Measurements from ENCODE around the gene MAP4K1. TPM values are rescaled to one million over a fixed set of nuclear protein-coding genes. Genes with fewer than 3 reads are reported as not detected.

The MAP4K1 gene
- total and polyA plus RNA-seq, 5 experiments from 2014 or later = 85.0 to 228 (median 113) TPM

DNA sequence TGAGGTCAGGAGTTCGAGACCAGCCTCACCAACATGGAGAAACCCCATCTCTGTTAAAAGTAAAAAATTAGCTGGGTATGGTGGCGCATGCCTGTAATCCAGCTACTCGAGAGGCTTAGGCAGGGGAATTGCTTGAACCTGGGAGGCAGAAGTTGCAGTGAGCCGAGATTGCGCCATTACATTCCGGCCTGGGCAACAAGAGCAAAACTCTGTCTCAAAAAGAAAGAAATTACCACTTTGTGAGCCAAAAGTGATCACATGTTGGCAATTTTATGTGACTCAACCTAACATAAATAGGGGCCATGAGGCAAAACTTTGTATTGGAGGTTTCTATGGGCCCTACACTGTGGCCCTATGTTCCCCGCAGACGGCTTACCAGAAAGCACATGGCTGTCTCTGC is 72.2 kb downstream of the MAP4K1 start:
- H3K27me3 Mint-ChIP-seq = peaks cover 0 to 1% (median 0%) of the 10 kb centered on the region in 5 donors
- DNase-seq (no peak), ATAC-seq (no peak)
- H3K9me3 Mint-ChIP-seq = peaks cover 0 to 2% (median 0%) of the 10 kb centered on the region in 9 donors
- H3K36me3 Mint-ChIP-seq = no peaks in the 10 kb centered on the region
- no peak overlapping the region for H3K4me3 Mint-ChIP-seq
- POLR2A ChIA-PET = interaction anchor here (1.1 kb wide), 1 partner anchor 73 kb away, joined by 3 read pairs; the partner anchor contains the start of gene EIF3K
- no peak overlapping the region for H3K27ac Mint-ChIP-seq
- peaks cover 8 to 18% (median 12%) of the 10 kb centered on the region in 4 donors for H3K4me1 Mint-ChIP-seq

- Mint-ChIP-seq H3K36me3 (no peaks in the 10 kb centered on the region), H3K9me3 (peaks cover 0 to 3% (median 0%) of the 10 kb centered on the region in 9 donors), H3K27me3 (peaks cover 0 to 1% (median 0%) of the 10 kb centered on the region in 5 donors), H3K4me3 (peak overlapping the region in 3 of 10 donors; percentile 15 to 53 (median 24)), H3K27ac (peak overlapping the region in 5 of 10 donors; percentile 5 to 79 (median 32)), H3K4me1 (peaks cover 8 to 18% (median 12%) of the 10 kb centered on the region in 4 donors)
- POLR2A ChIA-PET = interaction anchor here (0.7 to 1.1 kb wide), 4 partner anchors 9 to 326 kb away, joined by 3 read pairs; partner anchors contain the start of gene EIF3K
- no peak for ATAC-seq
- peak in 3 of 10 donors; percentile 17 to 66 (median 65) for DNase-seq
Measured at GRCh38 chr19:38544569-38545315, 73.0 kb downstream of the MAP4K1 start.

DNA sequence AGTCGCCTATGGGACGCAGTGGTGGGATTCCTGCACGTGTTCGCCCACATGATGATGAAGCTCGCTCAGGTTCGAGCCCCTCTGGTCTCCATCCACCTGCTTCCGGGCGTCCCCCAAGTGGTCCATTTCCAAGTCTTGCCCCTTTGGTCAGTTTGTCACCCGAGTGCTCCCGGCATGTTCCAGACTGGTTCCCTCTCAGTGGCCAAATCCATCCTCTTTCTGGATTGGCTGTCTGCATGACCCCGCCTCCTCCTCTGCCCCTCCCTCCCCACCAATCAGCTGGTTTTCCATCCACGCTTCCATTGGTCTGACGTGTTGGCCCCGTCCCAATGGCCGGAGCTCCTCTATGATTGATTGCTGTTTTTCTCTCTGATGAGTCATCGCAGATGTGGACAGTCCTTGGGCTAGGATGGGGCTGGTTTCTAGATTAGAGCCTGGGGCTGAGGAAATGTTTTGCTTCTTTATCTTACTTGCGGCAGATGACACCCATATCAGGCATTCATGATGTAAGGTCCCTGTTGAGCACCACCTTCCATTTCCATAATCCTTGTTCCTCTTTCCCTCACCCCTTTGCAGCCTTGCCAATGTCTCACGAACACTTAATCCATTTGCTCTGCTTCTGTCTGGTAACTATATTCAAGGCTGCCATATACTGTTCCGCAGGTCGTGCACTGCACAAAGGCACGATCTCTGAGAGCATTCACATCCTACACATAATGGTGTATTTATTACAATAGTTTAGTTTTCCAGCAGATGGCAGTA is 73.8 kb downstream of the MAP4K1 start:
- peak; percentile 88 to 93 for ATAC-seq
- Mint-ChIP-seq H3K36me3 (no peaks in the 10 kb centered on the region), H3K27ac (peak overlapping the region in 4 of 10 donors; percentile 5 to 79 (median 54)), H3K4me1 (peaks cover 8 to 25% (median 19%) of the 10 kb centered on the region in 4 donors), H3K27me3 (peaks cover 0 to 1% (median 0%) of the 10 kb centered on the region in 5 donors), H3K4me3 (peak overlapping the region in 3 of 10 donors; percentile 24 to 59 (median 53)), H3K9me3 (peaks cover 0 to 3% (median 0%) of the 10 kb centered on the region in 9 donors)
- POLR2A ChIA-PET = interaction anchor here (0.7 to 1.0 kb wide), 3 partner anchors 8 to 327 kb away, joined by 3 read pairs; no protein-coding TSS in a partner anchor
- DNase-seq = peak in 2 of 10 donors; percentile 26 to 53

- peak overlapping the region in 1 of 10 donors; percentile 20 for H3K27ac Mint-ChIP-seq
- POLR2A ChIA-PET = no interaction called here
Measured at GRCh38 chr19:38543286-38543806, 74.4 kb downstream of the MAP4K1 start.

GRCh38 chr19:38542040-38542439 is 75.7 kb downstream of the MAP4K1 start:
- Mint-ChIP-seq H3K27me3 (peaks cover 0 to 1% (median 0%) of the 10 kb centered on the region in 5 donors), H3K9me3 (peaks cover 0 to 3% (median 0%) of the 10 kb centered on the region in 9 donors), H3K36me3 (no peaks in the 10 kb centered on the region), H3K27ac (no peak overlapping the region), H3K4me1 (peaks cover 16 to 40% (median 34%) of the 10 kb centered on the region in 4 donors), H3K4me3 (no peak overlapping the region)
- ATAC-seq (no peak), DNase-seq (no peak)
- POLR2A ChIA-PET = interaction anchor here (0.7 kb wide), 2 partner anchors 300 to 694 kb away, joined by 4 to 5 read pairs; no protein-coding TSS in a partner anchor

More at GRCh38 chr19:38543286-38543806, 74.4 kb downstream of the MAP4K1 start:
- H3K27me3 Mint-ChIP-seq = peaks cover 0 to 1% (median 0%) of the 10 kb centered on the region in 5 donors
- H3K4me3 Mint-ChIP-seq = no peak overlapping the region
- H3K9me3 Mint-ChIP-seq = peaks cover 0 to 3% (median 0%) of the 10 kb centered on the region in 9 donors
- ATAC-seq = no peak
- H3K4me1 Mint-ChIP-seq = peaks cover 12 to 31% (median 25%) of the 10 kb centered on the region in 4 donors
- DNase-seq = no peak
- H3K36me3 Mint-ChIP-seq = no peaks in the 10 kb centered on the region

- H3K4me1 Mint-ChIP-seq = peaks cover 20 to 43% (median 36%) of the 10 kb centered on the region in 4 donors
- POLR2A ChIA-PET = interaction anchor here (1.4 kb wide), 1 partner anchor 78 kb away, joined by 18 read pairs; the partner anchor contains the start of genes EIF3K and MAP4K1
Measured at GRCh38 chr19:38539751-38540150, 78.0 kb downstream of the MAP4K1 start.

DNA sequence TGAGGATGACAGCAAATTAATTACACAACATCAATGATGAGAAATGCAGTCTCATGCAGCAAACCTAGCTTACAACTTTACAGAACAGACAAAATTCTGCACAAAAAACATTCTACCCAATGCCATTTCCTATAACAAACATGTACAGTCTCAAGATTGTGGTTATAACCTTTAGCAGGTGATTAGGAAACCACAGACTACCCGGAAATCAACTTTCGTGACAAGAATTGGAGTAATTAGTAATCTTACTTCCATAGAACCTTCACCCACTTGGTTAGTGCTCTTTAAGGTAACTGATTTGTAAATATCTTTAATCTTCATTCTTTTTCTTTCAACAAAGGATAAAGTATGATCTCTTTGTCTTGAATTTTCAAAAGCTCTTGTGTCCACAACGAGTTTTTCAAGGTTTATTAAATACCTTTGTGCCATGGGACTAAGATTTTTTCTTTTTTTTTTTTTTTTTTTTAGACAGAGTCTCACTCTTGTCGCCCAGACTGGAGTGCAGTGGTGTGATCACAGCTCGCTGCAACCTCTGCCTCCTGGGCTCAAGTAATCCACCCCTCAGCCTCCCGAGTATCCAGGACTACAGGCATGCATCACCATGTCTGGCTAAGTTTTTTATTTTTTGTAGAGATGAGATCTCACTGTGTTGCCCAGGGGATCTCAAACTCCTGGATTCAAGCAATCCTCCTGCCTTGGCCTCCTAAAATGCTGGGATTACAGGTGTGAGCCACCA is 78.8 kb downstream of the MAP4K1 start:
- Mint-ChIP-seq H3K9me3 (peaks cover 0 to 15% (median 3%) of the 10 kb centered on the region in 9 donors), H3K4me1 (peaks cover 14 to 37% (median 28%) of the 10 kb centered on the region in 4 donors), H3K27me3 (peaks cover 0 to 4% (median 0%) of the 10 kb centered on the region in 5 donors), H3K36me3 (peaks cover 0 to 3% (median 0%) of the 10 kb centered on the region in 3 donors), H3K4me3 (peak overlapping the region; percentile 12 to 82 (median 70)), H3K27ac (peak overlapping the region; percentile 27 to 98 (median 78))
- peak in 3 of 10 donors; percentile 50 to 69 (median 63) for DNase-seq
- peak; percentile 93 to 94 for ATAC-seq
- POLR2A ChIA-PET = interaction anchor here (0.6 to 1.4 kb wide), 7 partner anchors 10 to 1032 kb away, joined by 3 to 18 read pairs (median 3); partner anchors contain the start of genes EIF3K and MAP4K1

More at GRCh38 chr19:38539751-38540150, 78.0 kb downstream of the MAP4K1 start:
- no peak for DNase-seq
- Mint-ChIP-seq H3K36me3 (peaks cover 0 to 2% (median 0%) of the 10 kb centered on the region in 3 donors), H3K9me3 (peaks cover 0 to 9% (median 2%) of the 10 kb centered on the region in 9 donors), H3K27me3 (peaks cover 0 to 1% (median 0%) of the 10 kb centered on the region in 5 donors), H3K27ac (peak overlapping the region in 3 of 10 donors; percentile 40 to 98 (median 76)), H3K4me3 (peak overlapping the region in 1 of 10 donors; percentile 70)
- no peak for ATAC-seq

GRCh38 chr19:38538386-38538785 is 79.4 kb downstream of the MAP4K1 start:
- Mint-ChIP-seq H3K4me1 (peaks cover 14 to 37% (median 27%) of the 10 kb centered on the region in 4 donors), H3K27me3 (peaks cover 0 to 4% (median 0%) of the 10 kb centered on the region in 5 donors)
- POLR2A ChIA-PET = interaction anchor here (0.6 to 1.4 kb wide), 7 partner anchors 10 to 1031 kb away, joined by 3 to 18 read pairs (median 3); partner anchors contain the start of genes EIF3K and MAP4K1

More at GRCh38 chr19:38538386-38538785, 79.4 kb downstream of the MAP4K1 start:
- H3K9me3 Mint-ChIP-seq = peaks cover 0 to 15% (median 6%) of the 10 kb centered on the region in 9 donors
- ATAC-seq = no peak
- H3K4me3 Mint-ChIP-seq = peak overlapping the region; percentile 12 to 82 (median 70)
- peak overlapping the region in 9 of 10 donors; percentile 52 to 98 (median 81) for H3K27ac Mint-ChIP-seq
- DNase-seq = no peak
- H3K36me3 Mint-ChIP-seq = peaks cover 0 to 3% (median 0%) of the 10 kb centered on the region in 3 donors

Other genes starting within 250 kb of the MAP4K1 start
- 10 to 100 TPM; 73.8 to 80.7 TPM for gene PSMD8, start 243.4 kb downstream of the MAP4K1 start, total RNA-seq
- gene PSMD8, start 243.4 kb downstream of the MAP4K1 start, polyA plus RNA-seq = 100 to 1,000 TPM; 137 to 139 (median 137) TPM
- not detected for gene GGN, start 229.9 kb downstream of the MAP4K1 start, total RNA-seq
- not detected for gene GGN, start 229.9 kb downstream of the MAP4K1 start, polyA plus RNA-seq
- gene SPRED3, start 229.3 kb downstream of the MAP4K1 start, total RNA-seq = 1 to 10 TPM; 1.8 to 2.6 TPM
- under 1 TPM in 2 of 3 donors, not detected in 1; 0.02 to 0.16 TPM for gene SPRED3, start 229.3 kb downstream of the MAP4K1 start, polyA plus RNA-seq
- 10 to 100 TPM; 39.6 to 45.0 TPM for gene FAM98C, start 214.9 kb downstream of the MAP4K1 start, total RNA-seq
- 10 to 100 TPM; 12.6 to 15.5 (median 15.4) TPM for gene FAM98C, start 214.9 kb downstream of the MAP4K1 start, polyA plus RNA-seq
- gene RASGRP4, start 191.7 kb downstream of the MAP4K1 start, total RNA-seq = not detected
- under 1 TPM in 1 of 3 donors, not detected in 2; 0.07 TPM for gene RASGRP4, start 191.7 kb downstream of the MAP4K1 start, polyA plus RNA-seq
- 1 to 10 TPM in 1 of 2 experiments, under 1 TPM in 1; 0.93 to 1.3 TPM for gene RYR1, start 184.3 kb downstream of the MAP4K1 start, total RNA-seq
- under 1 TPM in 1 of 3 donors, not detected in 2; 0.07 TPM for gene RYR1, start 184.3 kb downstream of the MAP4K1 start, polyA plus RNA-seq
- gene EIF3K, start 1.2 kb upstream of the MAP4K1 start, total RNA-seq = 100 to 1,000 TPM; 335 to 346 TPM
- 100 to 1,000 TPM; 400 to 435 (median 432) TPM for gene EIF3K, start 1.2 kb upstream of the MAP4K1 start, polyA plus RNA-seq
- 10 to 100 TPM; 52.9 to 57.6 TPM for gene ACTN4, start 29.7 kb upstream of the MAP4K1 start, total RNA-seq
- gene ACTN4, start 29.7 kb upstream of the MAP4K1 start, polyA plus RNA-seq = 1 to 10 TPM; 3.2 to 8.5 (median 4.8) TPM
- gene CAPN12, start 126.5 kb upstream of the MAP4K1 start, total RNA-seq = 1 to 10 TPM; 8.2 TPM
- gene CAPN12, start 126.5 kb upstream of the MAP4K1 start, polyA plus RNA-seq = 1 to 10 TPM; 2.0 to 6.2 (median 4.6) TPM
- gene LGALS7, start 155.6 kb upstream of the MAP4K1 start, total RNA-seq = not detected
- gene LGALS7, start 155.6 kb upstream of the MAP4K1 start, polyA plus RNA-seq = not detected
- gene LGALS7B, start 171.2 kb upstream of the MAP4K1 start, total RNA-seq = not detected
- not detected for gene LGALS7B, start 171.2 kb upstream of the MAP4K1 start, polyA plus RNA-seq
- 10 to 100 TPM in 1 of 2 experiments, 1 to 10 TPM in 1; 9.6 to 10.7 TPM for gene LGALS4, start 195.0 kb upstream of the MAP4K1 start, total RNA-seq
- under 1 TPM in 1 of 3 donors, not detected in 2; 0.27 TPM for gene LGALS4, start 195.0 kb upstream of the MAP4K1 start, polyA plus RNA-seq
- gene ECH1, start 213.8 kb upstream of the MAP4K1 start, total RNA-seq = 100 to 1,000 TPM; 118 to 138 TPM
- 100 to 1,000 TPM; 218 to 291 (median 238) TPM for gene ECH1, start 213.8 kb upstream of the MAP4K1 start, polyA plus RNA-seq
- gene HNRNPL, start 232.0 kb upstream of the MAP4K1 start, total RNA-seq = 100 to 1,000 TPM; 390 to 406 TPM
- 10 to 100 TPM; 70.6 to 77.6 (median 71.4) TPM for gene HNRNPL, start 232.0 kb upstream of the MAP4K1 start, polyA plus RNA-seq

Measured in naive thymus-derived CD8-positive, alpha-beta T cell (primary cell).